Lower lobe of right lung (tissue), 2 donors: ENCODE measurements around the gene CELSR3. TPM values are rescaled to one million over a fixed set of nuclear protein-coding genes. Genes with fewer than 3 reads are reported as not detected.

Experiments
- ATAC-seq, 2 donors: fragments of 200-7000 bp; cut with Tn5 transposase; one replicate each; pipeline ENCODE4 v1.9.1; 2020 to 2022; ENCODE audit warnings: mild to moderate bottlenecking in 2 of 2, moderate library complexity in 2 of 2
- DNase-seq: peaks from one replicate; pipeline ENCODE4 v3.0.0-alpha.2; 2020
- H3K27ac ChIP-seq: fragments of 200-600 bp; one replicate; pipeline ENCODE4 v1.8.0; 2022
- H3K27me3 ChIP-seq: fragments of 200-600 bp; one replicate; pipeline ENCODE4 v1.8.0; 2022; ENCODE audit warnings: low read depth
- H3K36me3 ChIP-seq: fragments of 200-600 bp; one replicate; pipeline ENCODE4 v1.8.0; 2022; ENCODE audit warnings: mild to moderate bottlenecking
- H3K4me1 ChIP-seq: fragments of 200-600 bp; one replicate; pipeline ENCODE4 v1.8.0; 2022
- H3K4me3 ChIP-seq: fragments of 200-600 bp; one replicate; pipeline ENCODE4 v1.8.0; 2022; ENCODE audit warnings: mild to moderate bottlenecking
- H3K9me3 ChIP-seq: fragments of 200-600 bp; one replicate; pipeline ENCODE4 v1.8.0; 2022
- intact Hi-C: fragments of 100-400 bp; cut with DNase I; formaldehyde crosslinking; loops from one replicate; pipeline ENCODE4 v1.11.0; 2022
- total RNA-seq: library from RNA; stranded (reverse); fragmentation: NEBNext Ultra II Directional; extraction: Animal tissue kit (Norgen Biotek cat#: 25700); gene quantifications from one replicate; pipeline ENCODE4 v1.2.1, GENCODE V29; 2021
- TF ChIP-seq, protein P1 (sequence below): fragments of 200-600 bp; IDR thresholded peaks from one replicate; pipeline ENCODE4 v1.8.0; 2022; ENCODE audit warnings: antibody characterized with exemption, mild to moderate bottlenecking
- donor health status: DM: no; HTN: yes; CAD: no; lungs with severe emphysema.

The CELSR3 gene
- total RNA-seq, 1 donor from 2014 or later: 1.0 TPM

GRCh38 chr3:48635222-48636021 lies 27.3 kb downstream of the CELSR3 start, which contains the start of gene SLC26A6:
Gene SLC26A6, minus strand, starts transcription at chr3:48635461. Its CDS starts 68 bp downstream, at chr3:48635393.
- DNase-seq (peak; percentile 98), ATAC-seq (peak; percentile 98 to 99)
- TF ChIP-seq, protein P1, sequence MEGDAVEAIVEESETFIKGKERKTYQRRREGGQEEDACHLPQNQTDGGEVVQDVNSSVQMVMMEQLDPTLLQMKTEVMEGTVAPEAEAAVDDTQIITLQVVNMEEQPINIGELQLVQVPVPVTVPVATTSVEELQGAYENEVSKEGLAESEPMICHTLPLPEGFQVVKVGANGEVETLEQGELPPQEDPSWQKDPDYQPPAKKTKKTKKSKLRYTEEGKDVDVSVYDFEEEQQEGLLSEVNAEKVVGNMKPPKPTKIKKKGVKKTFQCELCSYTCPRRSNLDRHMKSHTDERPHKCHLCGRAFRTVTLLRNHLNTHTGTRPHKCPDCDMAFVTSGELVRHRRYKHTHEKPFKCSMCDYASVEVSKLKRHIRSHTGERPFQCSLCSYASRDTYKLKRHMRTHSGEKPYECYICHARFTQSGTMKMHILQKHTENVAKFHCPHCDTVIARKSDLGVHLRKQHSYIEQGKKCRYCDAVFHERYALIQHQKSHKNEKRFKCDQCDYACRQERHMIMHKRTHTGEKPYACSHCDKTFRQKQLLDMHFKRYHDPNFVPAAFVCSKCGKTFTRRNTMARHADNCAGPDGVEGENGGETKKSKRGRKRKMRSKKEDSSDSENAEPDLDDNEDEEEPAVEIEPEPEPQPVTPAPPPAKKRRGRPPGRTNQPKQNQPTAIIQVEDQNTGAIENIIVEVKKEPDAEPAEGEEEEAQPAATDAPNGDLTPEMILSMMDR: peak; percentile 39
- peaks cover 26% of the 10 kb centered on the region for H3K36me3 ChIP-seq
- H3K4me1 ChIP-seq: peaks cover 20% of the 10 kb centered on the region
- peak within 1 kb of the TSS; percentile 100 for H3K4me3 ChIP-seq
- H3K27ac ChIP-seq: peak within 1 kb of the TSS; percentile 85
- no peaks in the 10 kb centered on the region for H3K9me3 ChIP-seq
- no peaks in the 10 kb centered on the region for H3K27me3 ChIP-seq
- intact Hi-C loops: no loop called here

- ATAC-seq: peak; percentile 58 to 72
Measured at GRCh38 chr3:48634661-48635221, 27.9 kb downstream of the CELSR3 start.

GRCh38 chr3:48633743-48634142 lies 28.9 kb downstream of the CELSR3 start:
- H3K4me1 ChIP-seq: peaks cover 20% of the 10 kb centered on the region
- peaks cover 38% of the 10 kb centered on the region for H3K36me3 ChIP-seq
- TF ChIP-seq, protein P1: no peak
- H3K27me3 ChIP-seq: no peaks in the 10 kb centered on the region
- DNase-seq (no peak), ATAC-seq (no peak)
- H3K4me3 ChIP-seq: no peak overlapping the region
- intact Hi-C loops: no loop called here
- no peak overlapping the region for H3K27ac ChIP-seq
- H3K9me3 ChIP-seq: no peaks in the 10 kb centered on the region

More at GRCh38 chr3:48634661-48635221, 27.9 kb downstream of the CELSR3 start:
- TF ChIP-seq, protein P1: no peak
- H3K27me3 ChIP-seq: no peaks in the 10 kb centered on the region
- H3K36me3 ChIP-seq: peaks cover 32% of the 10 kb centered on the region
- H3K4me3 ChIP-seq: peak overlapping the region; percentile 100
- peak overlapping the region; percentile 85 for H3K27ac ChIP-seq
- intact Hi-C loops: no loop called here
- DNase-seq: peak; percentile 67
- no peaks in the 10 kb centered on the region for H3K9me3 ChIP-seq
- peaks cover 20% of the 10 kb centered on the region for H3K4me1 ChIP-seq

DNA sequence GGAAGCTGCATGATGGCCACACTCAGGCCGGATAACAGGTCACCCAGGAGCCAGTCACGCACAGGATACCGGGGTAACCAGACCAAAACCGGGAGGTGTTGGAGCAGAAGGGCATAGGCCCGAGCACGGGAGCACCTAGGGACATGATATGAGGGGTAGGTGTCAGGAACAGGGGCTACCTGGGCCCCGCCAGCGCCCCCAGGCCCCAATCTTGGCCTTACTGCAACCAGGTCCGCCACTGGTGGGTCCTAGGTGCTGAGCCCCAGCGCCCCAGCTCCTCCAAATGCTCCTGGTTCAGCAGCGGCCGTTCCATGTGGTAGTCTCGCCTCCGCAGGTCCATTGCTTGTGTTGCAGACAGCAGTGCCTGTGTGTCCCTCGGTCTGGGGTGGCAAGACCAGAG lies 29.4 kb downstream of the CELSR3 start:
- Histone ChIP-seq H3K27ac (no peak overlapping the region), H3K4me3 (no peak overlapping the region), H3K9me3 (no peaks in the 10 kb centered on the region), H3K4me1 (peaks cover 20% of the 10 kb centered on the region), H3K36me3 (peaks cover 43% of the 10 kb centered on the region), H3K27me3 (no peaks in the 10 kb centered on the region)
- no peak for DNase-seq
- ATAC-seq: no peak
- TF ChIP-seq, protein P1: no peak
- intact Hi-C loops: no loop called here

GRCh38 chr3:48631516-48632448 lies 30.9 kb downstream of the CELSR3 start:
- intact Hi-C loops: no loop called here
- ATAC-seq (no peak), DNase-seq (no peak)
- H3K27me3 ChIP-seq: no peaks in the 10 kb centered on the region
- no peak overlapping the region for H3K4me3 ChIP-seq
- H3K4me1 ChIP-seq: peaks cover 20% of the 10 kb centered on the region
- no peaks in the 10 kb centered on the region for H3K9me3 ChIP-seq
- TF ChIP-seq, protein P1: no peak
- H3K36me3 ChIP-seq: peaks cover 57% of the 10 kb centered on the region
- H3K27ac ChIP-seq: no peak overlapping the region
